IPS-15b (cell line): ENCODE measurements around the gene TCF19.

Source experiments
- H3K27me3 ChIP-seq: one replicate; pipeline ENCODE4 v1.6.1; 2013; ENCODE audit warnings: low read length; ENCODE audit not compliant: control insufficient read depth, insufficient read depth
- H3K36me3 ChIP-seq: one replicate; pipeline ENCODE4 v1.6.1; 2013; ENCODE audit warnings: low read length; ENCODE audit not compliant: control insufficient read depth, insufficient read depth
- H3K4me1 ChIP-seq: one replicate; pipeline ENCODE4 v1.6.1; 2013; ENCODE audit warnings: mild to moderate bottlenecking, low read length; ENCODE audit not compliant: control insufficient read depth, insufficient read depth
- H3K4me3 ChIP-seq: one replicate; pipeline ENCODE4 v1.5.1; 2013; ENCODE audit warnings: low read depth, low read length
- H3K9ac ChIP-seq: one replicate; pipeline ENCODE4 v1.6.1; 2013; ENCODE audit warnings: low read depth, mild to moderate bottlenecking, low read length
- H3K9me3 ChIP-seq: one replicate; pipeline ENCODE4 v1.6.1; 2013; ENCODE audit warnings: mild to moderate bottlenecking, low read length; ENCODE audit not compliant: control insufficient read depth, insufficient read depth

Gene TCF19

DNA sequence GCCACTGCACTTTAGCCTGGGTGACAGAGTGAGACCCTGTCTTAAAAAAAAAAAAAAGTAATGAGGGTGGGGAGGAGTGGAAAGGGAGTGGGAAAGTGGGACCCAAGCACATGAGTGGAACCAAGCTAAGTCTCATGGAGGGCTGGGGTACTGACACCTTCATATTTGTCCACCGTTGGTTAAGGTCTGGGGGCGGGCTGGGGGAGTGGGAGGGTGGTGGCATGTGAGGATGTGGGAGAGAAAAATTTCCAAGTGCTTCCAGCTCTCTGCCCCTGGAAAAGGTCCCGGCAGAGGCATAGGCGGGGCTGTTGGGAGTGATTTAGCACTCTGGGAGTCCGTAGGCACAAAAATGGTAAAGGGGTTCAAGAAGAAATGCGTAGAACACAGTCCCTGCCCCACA is 25.6 kb upstream of the TCF19 start:
- Histone ChIP-seq H3K9me3 (no peaks in the 10 kb centered on the region), H3K4me1 (peaks cover 3% of the 10 kb centered on the region), H3K4me3 (no peak overlapping the region), H3K36me3 (no peaks in the 10 kb centered on the region), H3K9ac (no peak overlapping the region), H3K27me3 (no peaks in the 10 kb centered on the region)

DNA sequence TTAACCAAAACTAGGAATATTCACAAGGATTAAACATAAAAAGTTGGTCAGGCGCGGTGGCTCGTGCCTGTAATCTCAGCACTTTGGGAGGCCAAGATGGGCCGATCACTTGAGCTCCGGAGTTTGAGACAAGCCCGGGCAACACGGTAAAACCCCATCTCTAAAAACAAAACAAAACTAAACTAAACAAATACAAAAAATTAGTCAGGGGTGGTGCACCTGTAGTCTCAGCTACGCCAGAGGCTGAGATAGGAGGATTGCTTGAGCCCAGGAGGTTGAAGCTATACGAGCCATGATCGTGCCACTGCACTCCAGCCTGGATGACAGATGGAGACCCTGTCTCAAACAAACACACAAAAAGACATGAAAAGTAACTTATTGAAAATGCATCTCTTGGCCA is 22.7 kb upstream of the TCF19 start:
- no peak overlapping the region for H3K4me3 ChIP-seq
- H3K4me1 ChIP-seq: peaks cover 4% of the 10 kb centered on the region
- no peaks in the 10 kb centered on the region for H3K27me3 ChIP-seq
- no peaks in the 10 kb centered on the region for H3K36me3 ChIP-seq
- H3K9ac ChIP-seq: no peak overlapping the region
- no peaks in the 10 kb centered on the region for H3K9me3 ChIP-seq

DNA sequence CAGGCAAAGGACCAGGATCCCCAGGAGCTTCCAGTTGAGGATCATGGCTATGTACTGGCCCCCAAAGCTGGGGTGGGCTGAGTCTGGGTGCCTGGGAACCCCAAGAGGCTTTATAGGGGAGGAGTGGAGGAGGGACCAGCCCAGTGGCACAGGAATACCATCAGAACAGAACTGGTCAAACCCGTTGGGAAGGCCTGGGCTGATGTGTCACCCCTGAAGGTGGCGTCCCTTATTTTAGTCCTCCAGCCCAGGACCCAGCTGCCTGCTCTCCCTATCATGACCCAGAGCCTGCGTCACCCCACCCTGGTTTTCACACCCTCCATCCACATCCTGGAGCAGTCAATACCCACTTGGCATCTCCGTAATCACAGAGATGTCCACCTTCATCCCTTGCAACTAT is 19.4 kb upstream of the TCF19 start, which contains the start of gene PSORS1C2:
TSS of gene PSORS1C2 (minus strand) at position 85 of the 400 bp plus-strand sequence. CDS start at position 45, 40 bp downstream.
- Histone ChIP-seq H3K9me3 (no peaks in the 10 kb centered on the region), H3K36me3 (peaks cover 15% of the 10 kb centered on the region), H3K27me3 (no peaks in the 10 kb centered on the region), H3K4me1 (peaks cover 4% of the 10 kb centered on the region), H3K9ac (no peak within 1 kb of the TSS), H3K4me3 (peak within 1 kb of the TSS; percentile 26)

DNA sequence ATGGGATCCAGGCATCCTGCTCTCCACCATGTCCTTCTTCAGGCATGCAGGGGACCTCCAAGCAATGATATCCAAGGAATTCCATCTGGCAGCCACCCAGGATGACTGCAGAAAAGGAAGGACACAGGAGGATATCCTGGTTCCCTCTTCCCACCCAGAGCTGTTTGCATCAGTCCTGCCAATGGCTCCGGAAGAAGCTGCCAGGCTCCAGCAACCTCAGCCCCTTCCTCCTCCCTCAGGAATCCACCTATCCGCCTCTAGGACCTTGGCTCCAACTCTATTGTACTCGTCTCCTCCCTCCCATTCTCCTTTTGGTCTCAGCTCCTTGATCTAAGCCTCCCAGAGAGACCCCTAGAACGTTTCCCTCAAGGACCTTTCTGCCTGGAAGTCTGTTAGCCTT is 18.8 kb upstream of the TCF19 start:
- Histone ChIP-seq H3K4me3 (no peak overlapping the region), H3K36me3 (peaks cover 22% of the 10 kb centered on the region), H3K9ac (no peak overlapping the region), H3K4me1 (peaks cover 4% of the 10 kb centered on the region), H3K9me3 (no peaks in the 10 kb centered on the region), H3K27me3 (no peaks in the 10 kb centered on the region)

DNA sequence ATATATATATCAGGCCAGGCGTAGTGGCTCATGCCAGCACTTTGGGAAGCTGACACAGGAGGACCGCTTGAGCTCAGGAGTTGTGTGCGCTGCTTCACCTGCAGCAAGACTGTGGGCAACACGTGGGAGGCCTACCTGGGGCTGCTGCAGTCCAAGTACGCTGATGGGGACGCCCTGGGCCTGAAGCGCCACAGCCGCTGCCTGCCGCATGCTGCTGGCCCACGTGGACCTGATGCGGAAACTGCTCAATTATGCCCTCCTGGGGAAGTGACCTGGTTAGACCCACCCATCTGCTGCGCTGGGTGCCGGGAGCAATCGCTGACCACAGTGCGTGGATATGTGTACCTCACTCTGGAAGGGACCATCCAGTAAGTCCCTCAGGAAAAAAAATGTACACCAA is 17.7 kb upstream of the TCF19 start:
- no peak overlapping the region for H3K4me3 ChIP-seq
- no peaks in the 10 kb centered on the region for H3K27me3 ChIP-seq
- no peak overlapping the region for H3K9ac ChIP-seq
- peaks cover 31% of the 10 kb centered on the region for H3K36me3 ChIP-seq
- peaks cover 4% of the 10 kb centered on the region for H3K4me1 ChIP-seq
- H3K9me3 ChIP-seq: no peaks in the 10 kb centered on the region

DNA sequence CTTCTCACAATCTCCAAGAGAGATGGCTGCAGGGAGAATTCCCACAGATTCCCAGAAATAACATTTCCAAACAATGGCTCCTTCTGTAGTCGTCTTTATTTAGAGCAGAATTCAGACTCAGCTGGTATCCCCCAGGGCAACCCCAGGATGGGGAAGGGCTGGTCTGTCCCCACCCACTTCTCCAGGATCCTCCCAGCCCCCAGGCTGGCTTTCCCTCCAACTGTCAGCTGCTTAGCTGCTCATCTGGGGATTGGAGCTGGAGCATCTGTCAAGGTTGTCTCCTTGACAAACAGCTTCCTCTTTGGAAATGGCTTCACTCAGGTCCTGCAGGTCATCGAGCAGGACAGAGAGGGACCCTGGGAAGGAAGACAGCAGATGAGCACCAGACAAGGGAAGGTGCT is 16.0 kb upstream of the TCF19 start:
- H3K36me3 ChIP-seq: peaks cover 31% of the 10 kb centered on the region
- H3K4me3 ChIP-seq: no peak overlapping the region
- H3K27me3 ChIP-seq: no peaks in the 10 kb centered on the region
- H3K4me1 ChIP-seq: peaks cover 4% of the 10 kb centered on the region
- H3K9me3 ChIP-seq: no peaks in the 10 kb centered on the region
- no peak overlapping the region for H3K9ac ChIP-seq

DNA sequence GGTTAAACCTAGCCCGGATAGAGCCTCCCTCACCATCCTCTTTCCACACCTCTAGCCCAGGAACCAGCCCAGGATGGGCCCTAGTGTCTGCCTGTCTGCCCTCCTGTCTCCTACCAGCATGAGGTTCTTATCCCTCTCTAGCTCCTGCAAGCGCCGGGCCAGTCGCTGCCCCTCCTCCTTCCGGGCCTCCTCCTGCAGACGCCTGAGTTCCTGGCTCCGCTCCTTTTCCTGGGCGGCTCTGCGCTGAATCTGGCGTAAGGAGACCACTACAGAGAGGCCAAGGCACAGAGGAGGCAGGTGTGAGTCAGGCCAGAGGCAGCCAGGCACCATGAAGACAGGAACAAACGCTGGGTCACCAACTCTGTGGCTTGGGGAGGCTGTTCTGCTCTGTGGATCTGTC is 15.2 kb upstream of the TCF19 start:
- no peaks in the 10 kb centered on the region for H3K27me3 ChIP-seq
- H3K36me3 ChIP-seq: peaks cover 31% of the 10 kb centered on the region
- H3K9ac ChIP-seq: no peak overlapping the region
- no peaks in the 10 kb centered on the region for H3K4me1 ChIP-seq
- no peaks in the 10 kb centered on the region for H3K9me3 ChIP-seq
- H3K4me3 ChIP-seq: no peak overlapping the region

DNA sequence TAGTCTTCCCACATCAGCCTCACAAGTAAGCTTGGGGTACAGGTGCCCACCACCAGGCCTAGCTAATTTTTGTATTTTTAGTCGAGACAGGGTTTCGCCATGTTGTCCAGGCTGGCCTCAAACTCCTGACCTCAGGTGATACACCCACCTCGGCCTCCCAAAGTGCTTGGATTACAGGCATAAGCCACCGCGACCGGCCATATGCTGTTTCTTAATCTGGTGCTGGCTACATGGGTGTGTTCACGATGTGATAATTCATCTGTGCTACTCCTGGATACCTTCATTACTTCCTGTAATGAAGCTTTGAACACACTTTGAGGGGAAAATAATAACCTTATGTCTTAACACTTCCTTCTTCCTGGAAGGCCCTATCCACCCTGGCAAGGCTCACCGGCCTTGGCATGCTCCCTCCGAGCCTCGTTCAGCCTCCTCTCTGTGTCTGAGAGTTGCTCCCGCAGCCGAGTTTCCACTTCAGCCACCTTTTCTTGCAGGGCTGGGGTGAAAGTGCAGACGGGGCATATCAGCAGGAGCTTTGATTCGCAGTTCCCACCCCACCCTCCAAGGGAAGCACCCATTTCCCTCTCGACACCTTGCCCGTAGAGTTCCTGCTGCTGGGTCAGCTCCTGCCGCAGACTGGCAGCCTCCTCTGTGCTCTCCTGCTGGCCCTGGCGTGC is 14.0 kb upstream of the TCF19 start:
- no peaks in the 10 kb centered on the region for H3K4me1 ChIP-seq
- H3K9me3 ChIP-seq: no peaks in the 10 kb centered on the region
- H3K9ac ChIP-seq: no peak overlapping the region
- H3K27me3 ChIP-seq: no peaks in the 10 kb centered on the region
- H3K36me3 ChIP-seq: peaks cover 38% of the 10 kb centered on the region
- H3K4me3 ChIP-seq: no peak overlapping the region

DNA sequence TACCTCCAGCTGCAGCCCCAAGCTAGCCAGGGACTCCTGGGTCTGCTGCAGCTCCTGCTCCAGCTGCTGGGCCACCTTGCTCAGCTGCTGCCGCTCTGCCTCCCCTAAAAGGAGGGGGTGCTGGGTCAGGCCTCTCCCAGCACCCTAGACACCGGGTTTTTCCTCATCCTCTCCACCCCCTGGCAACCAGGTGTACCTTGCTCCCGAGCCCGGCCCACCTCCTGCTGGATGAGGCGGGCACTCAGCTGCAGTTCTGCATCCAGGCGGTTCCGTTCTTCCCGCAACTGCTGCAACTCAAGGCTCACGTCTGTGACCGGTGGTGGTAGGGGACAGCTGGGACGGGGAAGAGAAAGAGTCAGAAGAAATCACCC is 13.4 kb upstream of the TCF19 start:
- H3K9me3 ChIP-seq: no peaks in the 10 kb centered on the region
- no peak overlapping the region for H3K4me3 ChIP-seq
- H3K4me1 ChIP-seq: no peaks in the 10 kb centered on the region
- H3K9ac ChIP-seq: no peak overlapping the region
- H3K27me3 ChIP-seq: no peaks in the 10 kb centered on the region
- peaks cover 41% of the 10 kb centered on the region for H3K36me3 ChIP-seq

DNA sequence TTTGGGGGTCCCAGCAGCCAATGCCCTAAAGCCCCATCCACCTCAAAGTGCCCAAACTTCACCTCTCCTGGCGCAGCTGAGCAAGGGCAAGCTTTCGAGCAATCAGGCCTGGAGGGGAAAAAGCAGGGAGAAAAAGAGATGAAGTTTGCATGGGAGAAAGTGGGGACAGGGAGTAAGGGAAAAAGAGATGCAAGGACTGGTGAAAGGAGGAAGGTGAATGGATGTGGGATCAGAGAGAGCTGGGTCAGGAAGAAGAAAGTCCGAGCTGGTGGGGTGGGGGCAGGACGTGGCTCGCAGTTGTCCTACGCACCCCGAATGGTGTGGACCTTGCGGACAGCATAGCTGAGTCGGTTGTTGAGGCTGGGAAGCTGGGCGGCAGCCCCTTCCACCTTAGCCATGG is 13.0 kb upstream of the TCF19 start:
- Histone ChIP-seq H3K36me3 (peaks cover 45% of the 10 kb centered on the region), H3K4me1 (no peaks in the 10 kb centered on the region), H3K9me3 (no peaks in the 10 kb centered on the region), H3K9ac (no peak overlapping the region), H3K4me3 (no peak overlapping the region), H3K27me3 (no peaks in the 10 kb centered on the region)

DNA sequence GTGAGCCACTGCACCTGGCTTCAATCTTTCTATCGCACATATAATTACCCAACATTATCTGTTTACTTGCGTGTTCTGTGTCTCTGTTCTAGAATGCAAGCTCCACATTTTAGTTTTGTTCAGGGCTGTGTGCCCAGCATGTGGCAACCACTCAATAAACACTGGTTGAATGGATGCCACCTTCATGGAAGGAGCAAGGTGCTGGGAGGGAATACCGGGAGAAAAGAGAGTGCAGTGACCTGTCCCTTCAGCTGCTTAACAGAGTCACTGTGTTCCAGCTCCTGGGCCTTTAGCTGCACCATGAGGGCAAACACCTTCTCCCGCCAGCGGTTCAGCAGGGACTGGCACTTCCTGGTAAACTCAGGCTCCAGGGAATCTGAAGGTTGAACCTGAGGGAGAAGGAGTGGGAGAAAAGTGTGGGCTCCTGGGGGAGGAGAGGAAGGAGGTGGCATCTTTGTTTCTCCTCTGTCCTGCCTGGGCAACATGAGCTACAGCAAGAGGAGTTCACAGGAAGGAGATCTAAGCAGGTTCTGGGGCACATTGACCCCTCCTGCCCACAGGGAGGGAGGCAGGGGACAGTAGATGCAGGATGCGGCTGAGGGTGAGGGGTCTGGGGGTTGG is 8.5 kb upstream of the TCF19 start:
- Histone ChIP-seq H3K9me3 (no peaks in the 10 kb centered on the region), H3K4me3 (no peak overlapping the region)

DNA sequence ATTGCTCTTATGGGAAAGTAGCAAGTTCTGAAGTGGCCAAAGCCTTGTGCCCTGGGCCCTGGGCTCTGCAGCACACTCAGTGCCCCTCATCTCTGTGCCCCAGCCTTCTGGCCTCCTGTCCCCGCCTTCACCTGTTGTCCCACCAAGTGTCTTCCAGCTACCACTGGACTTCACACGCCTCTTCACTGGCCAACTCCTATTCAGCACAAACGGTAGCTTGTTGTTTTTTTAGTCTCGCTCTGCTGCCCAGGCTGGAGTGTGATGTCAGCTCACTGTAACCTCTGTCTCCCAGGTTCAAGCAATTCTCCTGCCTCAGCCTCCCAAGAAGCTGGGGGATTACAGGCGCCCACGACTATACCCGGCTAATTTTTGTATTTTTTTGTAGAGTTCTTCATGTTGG is 5.6 kb upstream of the TCF19 start:
- Histone ChIP-seq H3K27me3 (no peaks in the 10 kb centered on the region), H3K4me1 (peaks cover 4% of the 10 kb centered on the region), H3K4me3 (no peak overlapping the region), H3K9me3 (no peaks in the 10 kb centered on the region), H3K9ac (no peak overlapping the region), H3K36me3 (peaks cover 36% of the 10 kb centered on the region)

More for the DNA sequence above, 8.5 kb upstream of the TCF19 start:
- Histone ChIP-seq H3K9ac (no peak overlapping the region), H3K36me3 (peaks cover 43% of the 10 kb centered on the region), H3K4me1 (no peaks in the 10 kb centered on the region), H3K27me3 (no peaks in the 10 kb centered on the region)
